ENCODE measurements around the gene LRFN5.
"Not testable (repeated sequence)": the region's sequence is repeated elsewhere in the genome, so short reads cannot be mapped to it uniquely, and the experiment has no call there.

The LRFN5 gene

GRCh38 chr14:41911155-41911554, 304.5 kb downstream of the LRFN5 start:
- DNase-seq = not testable (repeated sequence)

- no peak for DNase-seq
Measured at GRCh38 chr14:41913398-41913797, 306.7 kb downstream of the LRFN5 start.

- DNase-seq = no peak
Measured at GRCh38 chr14:41915732-41916131, 309.1 kb downstream of the LRFN5 start.

GRCh38 chr14:41916313-41916712, 309.6 kb downstream of the LRFN5 start:
- DNase-seq = no peak

GRCh38 chr14:41925409-41925808, 318.7 kb downstream of the LRFN5 start:
- DNase-seq = no peak

GRCh38 chr14:41950428-41951151, 343.9 kb downstream of the LRFN5 start:
- no peak for DNase-seq

Measured in activated CD4-positive, CD25-positive, alpha-beta regulatory T cell (primary cell).